K562 (cell line): ENCODE measurements around the gene DIP2B. TPM values are rescaled to one million over a fixed set of nuclear protein-coding genes. Genes with fewer than 3 reads are reported as not detected.

Experiments used
- BCLAF1 ChIP-seq, 2 experiments: fragments of 450-650 bp in 1 of 2; IDR thresholded peaks; 2 replicates each; pipeline ENCODE4 v1.6.1; 2011 to 2017; ENCODE audit warnings: low read depth in 2 of 2, antibody characterized with exemption in 1 of 2, borderline replicate concordance in 1 of 2, low read length in 1 of 2, mild to moderate bottlenecking in 1 of 2, mixed read lengths in 1 of 2; ENCODE audit not compliant: control insufficient read depth in 1 of 2
- E2F8 ChIP-seq: fragments of 450-650 bp; IDR thresholded peaks from 2 replicates; pipeline ENCODE4 v1.7.1; 2018; ENCODE audit warnings: mild to moderate bottlenecking, low read depth; ENCODE audit not compliant: partially characterized antibody
- HLTF ChIP-seq: fragments of 450-650 bp; IDR thresholded peaks from 2 replicates; pipeline ENCODE4 v1.6.1; 2016
- JUND ChIP-seq, 2 experiments: IDR thresholded peaks; 2 replicates in 1 of 2; 3 replicates in 1 of 2; pipeline ENCODE4 v1.6.1; 2011; ENCODE audit warnings: borderline replicate concordance in 2 of 2, low read depth in 2 of 2, low read length in 2 of 2, improper control_type of control experiment in 1 of 2, missing biosample characterization in 1 of 2, missing genetic modification characterization in 1 of 2, missing genetic modification reagents in 1 of 2
- LEF1 ChIP-seq: fragments of 450-650 bp; IDR thresholded peaks from 2 replicates; pipeline ENCODE4 v1.6.1; 2016; ENCODE audit warnings: mild to moderate bottlenecking
- NFE2 ChIP-seq: IDR thresholded peaks from 2 replicates; pipeline ENCODE4 v1.6.1; 2014; ENCODE audit warnings: antibody characterized with exemption, low read depth
- NR2C1 ChIP-seq, 2 experiments: fragments of 450-650 bp; IDR thresholded peaks; 2 replicates each; pipeline ENCODE4 v1.6.1; 2017; ENCODE audit warnings: mild to moderate bottlenecking in 2 of 2, antibody characterized with exemption in 1 of 2, inconsistent platforms in 1 of 2, missing compliant biosample characterization in 1 of 2, missing genetic modification characterization in 1 of 2
- SLC30A9 ChIP-seq: fragments of 250-450 bp; sonication (Bioruptor Pico); IDR thresholded peaks from 2 replicates; pipeline ENCODE4 v1.8.0; 2022; ENCODE audit warnings: mild to moderate bottlenecking, moderate library complexity
- TSC22D4 ChIP-seq: fragments of 450-650 bp; IDR thresholded peaks from 2 replicates; pipeline ENCODE4 v1.6.1; 2016; ENCODE audit warnings: missing genetic modification characterization, missing biosample characterization, control low read depth
- ZNF232 ChIP-seq: sonication (generic); formaldehyde crosslinking; IDR thresholded peaks from 2 replicates; pipeline ENCODE4 v1.8.0; 2022; ENCODE audit warnings: mild to moderate bottlenecking, missing genetic modification reagents
- ZNF592 ChIP-seq: fragments of 450-650 bp; IDR thresholded peaks from 2 replicates; pipeline ENCODE4 v1.6.1; 2017; ENCODE audit warnings: antibody characterized with exemption, mild to moderate bottlenecking
- polyA plus RNA-seq, 8 experiments: library from polyadenylated mRNA; depleted of rRNA in 4 of 8; stranded (reverse) in 5 of 8; unstranded in 3 of 8; fragments of >200 nt; fragmentation: Nextera tagmentation in 2 of 8; fragmentation: Illumina TruSeq in 1 of 8; extraction: Ambion mirVana in 2 of 8; extraction: Trizol in 1 of 8; gene quantifications; 2 replicates each; pipeline versions ENCODE4 v1.2.1 to v1.2.3, GENCODE V29; 2011 to 2014; ENCODE audit warnings: inconsistent platforms in 1 of 8, missing spikeins in 1 of 8
- total RNA-seq, 7 experiments: library from RNA; depleted of rRNA in 6 of 7; stranded (reverse); fragments of >200 nt in 6 of 7; fragmentation: Illumina TruSeq in 2 of 7; extraction: Trizol in 2 of 7; gene quantifications; 2 replicates each; pipeline versions ENCODE4 v1.2.1 to v1.2.3, GENCODE V29; 2011 to 2021; ENCODE audit warnings: low replicate concordance in 1 of 7
- TF ChIP-seq, protein P1 (sequence below), 2 experiments: fragments of 450-650 bp in 1 of 2; sonication (generic) in 1 of 2; formaldehyde crosslinking in 1 of 2; IDR thresholded peaks in 1 of 2; conservative IDR thresholded peaks in 1 of 2; 2 replicates each; pipeline versions ENCODE4 v1.6.1 to v1.8.1; 2016 to 2023; ENCODE audit warnings: mild to moderate bottlenecking in 2 of 2, moderate library complexity in 2 of 2, inconsistent platforms in 1 of 2, missing genetic modification reagents in 1 of 2
- TF ChIP-seq, protein P2 (sequence below): fragments of 450-650 bp; conservative IDR thresholded peaks from 2 replicates; pipeline ENCODE4 v1.6.1; 2016; ENCODE audit warnings: missing genetic modification characterization, low read depth, mild to moderate bottlenecking, control low read depth, missing compliant biosample characterization

DIP2B gene
- total and polyA plus RNA-seq, 9 of the 15 experiments (the other 6 are each of a cell fraction or from before 2014, with no cell fraction given) = 4.6 to 26.1 (median 18.8) TPM

DNA sequence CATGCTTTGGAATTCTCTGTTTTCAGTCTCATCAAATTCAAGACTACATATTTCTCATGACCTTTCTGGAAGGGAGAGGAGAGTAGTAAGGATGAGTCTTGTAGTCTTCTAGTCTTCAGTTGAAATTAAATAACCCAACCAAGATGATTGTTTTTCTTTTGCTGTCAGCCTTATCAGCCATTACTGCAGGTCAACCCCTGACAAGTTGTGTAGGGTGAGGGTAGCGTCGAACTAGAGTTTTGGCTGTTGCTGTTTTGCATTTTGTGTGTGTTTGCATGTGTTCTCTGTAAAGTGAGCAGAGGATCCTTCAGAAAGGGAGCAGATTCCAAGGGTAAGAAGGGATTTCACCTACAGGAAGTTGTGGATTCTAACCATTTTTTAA lies 28.4 kb downstream of the DIP2B start (continued):
- 0 out of 2 replicates have a peak, but pooled peaks have one; percentile 46 for TF ChIP-seq ZNF592
- TF ChIP-seq SLC30A9 (CRISPR knock-in tag) = no peak
- no peak for TF ChIP-seq ZNF232 (CRISPR knock-in tag)
- TF ChIP-seq E2F8 = no peak
- TF ChIP-seq HLTF = no peak
- TF ChIP-seq, protein P1, sequence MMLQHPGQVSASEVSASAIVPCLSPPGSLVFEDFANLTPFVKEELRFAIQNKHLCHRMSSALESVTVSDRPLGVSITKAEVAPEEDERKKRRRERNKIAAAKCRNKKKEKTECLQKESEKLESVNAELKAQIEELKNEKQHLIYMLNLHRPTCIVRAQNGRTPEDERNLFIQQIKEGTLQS (IDR thresholded peaks at IDR 0.05) = 0 out of 2 replicates have a peak, but pooled peaks have one; percentile 21
- TF ChIP-seq, protein P1 (CRISPR knock-in tag; conservative IDR thresholded peaks at IDR 0.05) = no peak
- no peak for TF ChIP-seq NR2C1 (IDR thresholded peaks at IDR 0.05)
- peak; percentile 28 for TF ChIP-seq NR2C1 (tag; IDR thresholded peaks at IDR 0.05)
- TF ChIP-seq TSC22D4 = no peak
- TF ChIP-seq, protein P2, sequence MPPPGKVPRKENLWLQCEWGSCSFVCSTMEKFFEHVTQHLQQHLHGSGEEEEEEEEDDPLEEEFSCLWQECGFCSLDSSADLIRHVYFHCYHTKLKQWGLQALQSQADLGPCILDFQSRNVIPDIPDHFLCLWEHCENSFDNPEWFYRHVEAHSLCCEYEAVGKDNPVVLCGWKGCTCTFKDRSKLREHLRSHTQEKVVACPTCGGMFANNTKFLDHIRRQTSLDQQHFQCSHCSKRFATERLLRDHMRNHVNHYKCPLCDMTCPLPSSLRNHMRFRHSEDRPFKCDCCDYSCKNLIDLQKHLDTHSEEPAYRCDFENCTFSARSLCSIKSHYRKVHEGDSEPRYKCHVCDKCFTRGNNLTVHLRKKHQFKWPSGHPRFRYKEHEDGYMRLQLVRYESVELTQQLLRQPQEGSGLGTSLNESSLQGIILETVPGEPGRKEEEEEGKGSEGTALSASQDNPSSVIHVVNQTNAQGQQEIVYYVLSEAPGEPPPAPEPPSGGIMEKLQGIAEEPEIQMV (tag) = no peak
- no peak for TF ChIP-seq JUND (IDR thresholded peaks at IDR 0.05; ENCODE audit: borderline replicate concordance, low read depth, low read length)
- 0 out of 3 replicates have a peak, but pooled peaks have one; percentile 11 for TF ChIP-seq JUND (tag; IDR thresholded peaks at IDR 0.05; ENCODE audit: borderline replicate concordance, low read depth, low read length)
- peak; percentile 22; the same call in 1 of the 2 replicates for TF ChIP-seq LEF1
- TF ChIP-seq BCLAF1 (IDR thresholded peaks at IDR 0.05; ENCODE audit: borderline replicate concordance in 1 of 2, control insufficient read depth in 1 of 2, low read depth in 2 of 2, low read length in 1 of 2) = no peak
- no peak for TF ChIP-seq NFE2
